ENCODE results near the gene WASF1.

Gene WASF1
- total RNA-seq, result 0.35 to 1.2 reads per million in 2 donors

- DNase-seq, result peak; percentile 84
These were observed at the start of gene WASF1 for GRCh38 chr6:110179406-110180227. Gene WASF1 (minus strand): TSS chr6:110179670. CDS start chr6:110127601, 52,069 bp downstream.

GRCh38 chr6:110226261-110226660 is 46.8 kb upstream of the WASF1 start:
- DNase-seq, result no peak

- no peak for DNase-seq
These were observed 42.3 kb upstream of the WASF1 start for GRCh38 chr6:110221738-110222137.

- DNase-seq, result no peak
These were observed 37.8 kb upstream of the WASF1 start for GRCh38 chr6:110217266-110217665.

- no peak for DNase-seq
These were observed 36.7 kb upstream of the WASF1 start for GRCh38 chr6:110216140-110216539.

GRCh38 chr6:110214338-110214737 is 34.9 kb upstream of the WASF1 start:
- DNase-seq, result no peak

GRCh38 chr6:110211753-110212152 is 32.3 kb upstream of the WASF1 start:
- no peak for DNase-seq

- DNase-seq, result no peak
These were observed 28.2 kb upstream of the WASF1 start for GRCh38 chr6:110207652-110208051.

GRCh38 chr6:110201151-110201884 is 21.8 kb upstream of the WASF1 start:
- DNase-seq, result no peak

- no peak for DNase-seq
These were observed 19.1 kb upstream of the WASF1 start for GRCh38 chr6:110198561-110198960.

- no peak for DNase-seq
These were observed 17.4 kb upstream of the WASF1 start for GRCh38 chr6:110196874-110197273.

GRCh38 chr6:110195639-110196038 is 16.2 kb upstream of the WASF1 start:
- DNase-seq, result no peak

- no peak for DNase-seq
These were observed 12.0 kb upstream of the WASF1 start for GRCh38 chr6:110191477-110191876.

GRCh38 chr6:110190726-110191125 is 11.3 kb upstream of the WASF1 start:
- DNase-seq, result no peak

- no peak for DNase-seq
These were observed 9.3 kb upstream of the WASF1 start for GRCh38 chr6:110188791-110189190.

- DNase-seq, result no peak
These were observed 6.4 kb upstream of the WASF1 start for GRCh38 chr6:110185879-110186278.

- no peak for DNase-seq
These were observed 3.9 kb upstream of the WASF1 start for GRCh38 chr6:110183292-110183885.

GRCh38 chr6:110181131-110182030 is 1.9 kb upstream of the WASF1 start:
- DNase-seq, result no peak

GRCh38 chr6:110180228-110181008 is 948 bp upstream of the WASF1 start, which contains the start of gene CDC40:
Gene CDC40 (plus strand): TSS chr6:110180427. CDS start chr6:110180445, 18 bp downstream.
- peak; percentile 45 for DNase-seq

- DNase-seq, result peak; percentile 66
These were observed 654 bp downstream of the WASF1 start for GRCh38 chr6:110178626-110179405.
